H1 (cell line): Measurements from ENCODE around the gene RNASEH2A. TPM values are rescaled to one million over a fixed set of nuclear protein-coding genes. Genes with fewer than 3 reads are reported as not detected.
A peak's percentile ranks its signal among the peaks of the same experiment; 100 is the strongest.

Experiments used
- BACH1 ChIP-seq: IDR thresholded peaks from 2 replicates; pipeline ENCODE4 v1.6.1; 2012; ENCODE audit warnings: low read length, improper control_type of control experiment
- BRCA1 ChIP-seq: IDR thresholded peaks from 2 replicates; pipeline ENCODE4 v1.6.1; 2012; ENCODE audit warnings: low read depth, low read length, improper control_type of control experiment
- CEBPB ChIP-seq: IDR thresholded peaks from 2 replicates; pipeline ENCODE4 v1.6.1; 2012; ENCODE audit warnings: low read depth, low read length
- EGR1 ChIP-seq: IDR thresholded peaks from 2 replicates; pipeline ENCODE4 v1.6.1; 2011; ENCODE audit warnings: low read depth, low read length, borderline replicate concordance
- EP300 ChIP-seq, 2 experiments: IDR thresholded peaks; 1 replicate in 1 of 2; 2 replicates in 1 of 2; pipeline ENCODE4 v1.6.1; 2011 to 2012; ENCODE audit warnings: low read depth in 2 of 2, low read length in 2 of 2, mild to moderate bottlenecking in 2 of 2, borderline replicate concordance in 1 of 2, inconsistent platforms in 1 of 2, moderate library complexity in 1 of 2
- HDAC2 ChIP-seq, 2 experiments: fragments of 300-600 bp in 1 of 2; sonication (generic) in 1 of 2; IDR thresholded peaks; 2 replicates each; pipeline ENCODE4 v1.6.1; 2011 to 2012; ENCODE audit warnings: low read depth in 2 of 2, low read length in 2 of 2, mild to moderate bottlenecking in 2 of 2, moderate library complexity in 2 of 2, borderline replicate concordance in 1 of 2, inconsistent platforms in 1 of 2
- JUN ChIP-seq: IDR thresholded peaks from 2 replicates; pipeline ENCODE4 v1.6.1; 2011; ENCODE audit warnings: low read depth, mild to moderate bottlenecking, improper control_type of control experiment, low read length
- KDM4A ChIP-seq: IDR thresholded peaks from one replicate; pipeline ENCODE4 v1.7.1; 2012; ENCODE audit warnings: low read depth, mild to moderate bottlenecking, moderate library complexity, low read length, inconsistent platforms; ENCODE audit not compliant: severe bottlenecking
- KDM5A ChIP-seq: fragments of 200-600 bp; IDR thresholded peaks from 2 replicates; pipeline ENCODE4 v1.7.1; 2012; ENCODE audit warnings: mild to moderate bottlenecking, low read length, inconsistent platforms, mixed read lengths
- MAFK ChIP-seq: IDR thresholded peaks from 2 replicates; pipeline ENCODE4 v1.6.1; 2012; ENCODE audit warnings: low read depth, mild to moderate bottlenecking, improper control_type of control experiment, low read length
- PHF8 ChIP-seq: fragments of 200-600 bp; sonication (generic); conservative IDR thresholded peaks from 2 replicates; pipeline ENCODE4 v1.7.1; 2012; ENCODE audit warnings: low read depth, mild to moderate bottlenecking, inconsistent platforms, low read length, moderate library complexity
- SAP30 ChIP-seq: fragments of 300-600 bp; sonication (generic); IDR thresholded peaks from 2 replicates; pipeline ENCODE4 v1.7.1; 2012; ENCODE audit warnings: low read length, moderate library complexity, mild to moderate bottlenecking, inconsistent platforms; ENCODE audit not compliant: insufficient read depth, insufficient replicate concordance
- SIRT6 ChIP-seq: IDR thresholded peaks from one replicate; pipeline ENCODE4 v1.7.1; 2012; ENCODE audit warnings: low read length, inconsistent platforms
- TAF1 ChIP-seq: IDR thresholded peaks from 2 replicates; pipeline ENCODE4 v1.6.1; 2011; ENCODE audit warnings: mild to moderate bottlenecking, low read depth, low read length
- TAF7 ChIP-seq: optimal IDR thresholded peaks from 2 replicates; pipeline ENCODE3; 2011; ENCODE audit warnings: low read depth, mild to moderate bottlenecking, inconsistent platforms, low read length, moderate library complexity, borderline replicate concordance
- TEAD4 ChIP-seq: IDR thresholded peaks from 2 replicates; pipeline ENCODE4 v1.6.1; 2012; ENCODE audit warnings: low read depth, low read length, inconsistent platforms, mixed read lengths
- polyA plus RNA-seq, 7 experiments: library from polyadenylated mRNA; depleted of rRNA in 3 of 7; stranded (reverse) in 5 of 7; unstranded in 2 of 7; fragments of >200 nt in 5 of 7; fragments of 200-250 nt in 2 of 7; gene quantifications; 1 replicate in 5 of 7; 2 replicates in 1 of 7; 4 replicates in 1 of 7; pipeline versions ENCODE4 v1.2.1 to v1.2.3, GENCODE V29; 2011 to 2013; ENCODE audit warnings: missing spikeins in 2 of 7, mixed read lengths in 2 of 7
- total RNA-seq: library from RNA; stranded (reverse); fragmentation: NEBNext Ultra II Directional; extraction: Animal tissue kit (Norgen Biotek cat#: 25700); gene quantifications from 2 replicates; pipeline ENCODE4 v1.2.1, GENCODE V29; 2021
- TF ChIP-seq, protein P1 (sequence below): IDR thresholded peaks from 2 replicates; pipeline ENCODE4 v1.6.1; 2012; ENCODE audit warnings: inconsistent platforms
- TF ChIP-seq, protein P2 (sequence below): IDR thresholded peaks from 2 replicates; pipeline ENCODE4 v1.6.1; 2011; ENCODE audit warnings: low read length, improper control_type of control experiment
- TF ChIP-seq, protein P3 (sequence below): IDR thresholded peaks from 2 replicates; pipeline ENCODE4 v1.6.1; 2012; ENCODE audit warnings: inconsistent platforms

Gene RNASEH2A
- total and polyA plus RNA-seq, 2 of the 8 experiments (the other 6 are each of a cell fraction or from before 2014, with no cell fraction given) = 67.5 to 120 TPM

DNA sequence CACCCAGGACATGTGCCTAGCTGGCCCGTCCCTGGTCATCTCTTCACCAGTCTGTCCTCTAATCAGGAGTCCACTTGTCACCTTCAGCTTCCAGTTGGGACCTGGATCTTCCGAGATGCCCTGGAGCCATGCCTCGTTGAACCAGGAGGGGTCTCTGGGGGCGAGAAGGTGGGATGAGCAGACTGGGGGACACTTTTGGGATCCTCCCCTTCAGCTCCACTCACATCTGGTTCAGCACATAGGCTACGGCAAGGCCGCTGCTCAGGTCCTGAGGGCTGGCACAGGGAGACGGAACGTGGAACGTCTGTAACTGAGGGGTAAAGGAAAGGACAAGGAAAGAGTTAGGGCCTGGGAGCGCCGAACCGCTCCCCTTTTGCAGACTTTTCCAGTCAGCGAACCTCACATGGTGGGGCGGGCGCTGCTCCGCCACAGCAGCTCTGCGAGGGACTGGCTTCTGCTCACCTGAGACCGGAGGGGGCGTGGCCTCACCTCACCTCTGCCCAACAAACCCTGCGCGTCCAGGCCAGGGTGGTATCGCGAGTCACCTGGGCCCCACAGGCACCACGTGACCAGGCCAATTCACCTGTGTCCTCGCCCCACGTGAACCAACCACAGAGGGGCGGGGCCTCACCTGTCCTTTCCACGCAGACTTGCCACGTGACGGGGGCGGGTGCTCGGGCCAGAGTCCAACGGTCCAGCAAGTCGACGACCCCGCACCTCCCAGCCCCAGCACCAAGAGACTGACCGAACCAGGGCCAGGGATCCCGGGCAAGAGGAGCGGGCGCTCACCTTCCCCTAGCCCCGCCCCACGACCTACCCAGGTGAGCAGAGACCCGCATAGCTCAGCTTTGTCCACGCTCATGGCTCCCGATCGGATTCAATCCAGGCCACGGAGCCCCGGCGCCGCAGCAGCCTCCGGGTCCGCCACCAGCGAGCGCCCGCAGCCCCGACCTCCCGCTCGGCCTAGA is 31.5 kb upstream of the RNASEH2A start, which contains the start of gene HOOK2 (continued):
- peak; percentile 62 for TF ChIP-seq BACH1
- TF ChIP-seq CEBPB = no peak
- TF ChIP-seq, protein P1, sequence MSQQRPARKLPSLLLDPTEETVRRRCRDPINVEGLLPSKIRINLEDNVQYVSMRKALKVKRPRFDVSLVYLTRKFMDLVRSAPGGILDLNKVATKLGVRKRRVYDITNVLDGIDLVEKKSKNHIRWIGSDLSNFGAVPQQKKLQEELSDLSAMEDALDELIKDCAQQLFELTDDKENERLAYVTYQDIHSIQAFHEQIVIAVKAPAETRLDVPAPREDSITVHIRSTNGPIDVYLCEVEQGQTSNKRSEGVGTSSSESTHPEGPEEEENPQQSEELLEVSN = peak; percentile 25
- TF ChIP-seq HDAC2 (IDR thresholded peaks at IDR 0.05; ENCODE audit: borderline replicate concordance in 1 of 2, low read depth in 2 of 2, low read length in 2 of 2) = peak in 1 of 2 experiments; percentile 79; a peak in 1 of 4 replicates
- TF ChIP-seq KDM4A = peak; percentile 77
- no peak for TF ChIP-seq EP300 (IDR thresholded peaks at IDR 0.05; ENCODE audit: borderline replicate concordance in 1 of 2, low read depth in 2 of 2, low read length in 2 of 2)
- TF ChIP-seq SAP30 = peak; percentile 59
- TF ChIP-seq, protein P2, sequence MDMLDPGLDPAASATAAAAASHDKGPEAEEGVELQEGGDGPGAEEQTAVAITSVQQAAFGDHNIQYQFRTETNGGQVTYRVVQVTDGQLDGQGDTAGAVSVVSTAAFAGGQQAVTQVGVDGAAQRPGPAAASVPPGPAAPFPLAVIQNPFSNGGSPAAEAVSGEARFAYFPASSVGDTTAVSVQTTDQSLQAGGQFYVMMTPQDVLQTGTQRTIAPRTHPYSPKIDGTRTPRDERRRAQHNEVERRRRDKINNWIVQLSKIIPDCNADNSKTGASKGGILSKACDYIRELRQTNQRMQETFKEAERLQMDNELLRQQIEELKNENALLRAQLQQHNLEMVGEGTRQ = peak; percentile 97
- TF ChIP-seq MAFK = no peak
- TF ChIP-seq BRCA1 = peak; percentile 39; the same call in 1 of the 2 replicates
- TF ChIP-seq, protein P3, sequence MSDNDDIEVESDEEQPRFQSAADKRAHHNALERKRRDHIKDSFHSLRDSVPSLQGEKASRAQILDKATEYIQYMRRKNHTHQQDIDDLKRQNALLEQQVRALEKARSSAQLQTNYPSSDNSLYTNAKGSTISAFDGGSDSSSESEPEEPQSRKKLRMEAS = peak; percentile 91
- TF ChIP-seq JUN = no peak
- no peak for TF ChIP-seq SIRT6
- TF ChIP-seq KDM5A = no peak; the same call in 1 of the 2 replicates
- peak; percentile 84 for TF ChIP-seq PHF8
- TF ChIP-seq EGR1 = no peak
- TF ChIP-seq TAF7 = no peak
- TF ChIP-seq TEAD4 = no peak
- TF ChIP-seq TAF1 = peak; percentile 25; the same call in 1 of the 2 replicates
